K562 (cell line): ENCODE measurements around the gene RCOR3. TPM values are rescaled to one million over a fixed set of nuclear protein-coding genes. Genes with fewer than 3 reads are reported as not detected.

ENCODE experiments used
- ATAC-seq: fragments of 200-7000 bp; cut with Tn5 transposase; 3 replicates; pipeline ENCODE4 v1.9.1; 2020; ENCODE audit warnings: moderate library complexity
- BruUV-seq: library from RNA; stranded (reverse); fragments of 400-500 nt; replicated peaks from 2 replicates; lab custom pipeline; 2021; lab: Mats Ljungman, UMichigan
- CTCF ChIA-PET: fragments of 300-600 bp; formaldehyde crosslinking; extraction: SDS; loops from one replicate; lab custom pipeline; 2021; ENCODE audit warnings: low intra/inter-chr PET ratio; lab: Yijun Ruan, JAX
- POLR2A ChIA-PET: fragments of 300-600, 350-650 bp; sonication (Branson Sonifier 250); formaldehyde crosslinking; extraction: SDS; loops from one replicate; lab custom pipeline; 2021; ENCODE audit warnings: antibody characterized with exemption, inconsistent platforms; lab: Yijun Ruan, JAX
- DNase-seq, 4 experiments: peaks; one replicate each; pipeline versions ENCODE4 v3.0.0 to v3.0.0-alpha.2; 2011 to 2018; ENCODE audit warnings: low spot score in 3 of 4, mixed read lengths in 3 of 4; ENCODE audit errors: extremely low read depth in 1 of 4
- FAIRE-seq: peaks from 2 replicates; lab custom pipeline; 2011; peaks lifted over from hg19 to GRCh38; lab: Jason Lieb, UNC
- H2AFZ ChIP-seq: 2 replicates; pipeline ENCODE4 v1.6.0; 2011; ENCODE audit warnings: low read depth, low read length, control low read depth, inconsistent platforms
- H3K27ac ChIP-seq: fragments of 200-600 bp; 3 replicates; pipeline ENCODE4 v1.8.0; 2011; ENCODE audit warnings: low read depth, mild to moderate bottlenecking, control low read depth, inconsistent platforms, low read length, moderate library complexity, mixed read lengths; ENCODE audit errors: extremely low read depth
- H3K27me3 ChIP-seq, 2 experiments: fragments of 300-600 bp in 1 of 2; 2 replicates in 1 of 2; 3 replicates in 1 of 2; pipeline versions ENCODE4 v1.6.0 to v1.8.0; 2011; ENCODE audit warnings: inconsistent platforms in 2 of 2, low read length in 2 of 2, mild to moderate bottlenecking in 1 of 2, mixed read lengths in 1 of 2, moderate library complexity in 1 of 2; ENCODE audit not compliant: control insufficient read depth in 2 of 2, insufficient read depth in 2 of 2
- H3K36me3 ChIP-seq: fragments of 300-600 bp; 3 replicates; pipeline ENCODE4 v1.8.0; 2011; ENCODE audit warnings: mild to moderate bottlenecking, low read length, inconsistent platforms; ENCODE audit not compliant: control insufficient read depth, insufficient read depth
- H3K4me1 ChIP-seq, 2 experiments: fragments of 200-600 bp in 1 of 2; replicated peaks in 1 of 2; 2 replicates in 1 of 2; 3 replicates in 1 of 2; pipeline versions ENCODE4 v1.5.1 to v1.8.0; 2011; ENCODE audit warnings: inconsistent platforms in 2 of 2, low read length in 2 of 2, mild to moderate bottlenecking in 1 of 2, mixed read lengths in 1 of 2, moderate library complexity in 1 of 2; ENCODE audit not compliant: control insufficient read depth in 2 of 2, insufficient read depth in 2 of 2
- H3K4me2 ChIP-seq: 2 replicates; pipeline ENCODE4 v1.6.1; 2011; ENCODE audit warnings: low read length, control low read depth, inconsistent platforms, mixed read lengths; ENCODE audit not compliant: insufficient read depth
- H3K4me3 ChIP-seq: fragments of 200-600 bp; sonication (generic), shearing (Covaris generic); 2 replicates; pipeline ENCODE4 v1.5.1; 2016; ENCODE audit warnings: control low read depth, inconsistent platforms
- H3K79me2 ChIP-seq: fragments of 200-600 bp; 3 replicates; pipeline ENCODE4 v1.8.0; 2011; ENCODE audit warnings: low read length, inconsistent platforms; ENCODE audit not compliant: control insufficient read depth, insufficient read depth
- H3K9ac ChIP-seq, 2 experiments: 2 replicates each; pipeline versions ENCODE4 v1.6.0 to v1.6.1; 2011; ENCODE audit warnings: low read depth in 2 of 2, low read length in 2 of 2, control low read depth in 1 of 2, inconsistent platforms in 1 of 2, mild to moderate bottlenecking in 1 of 2, mixed read lengths in 1 of 2; ENCODE audit not compliant: insufficient read depth in 1 of 2
- H3K9me1 ChIP-seq: one replicate; pipeline ENCODE4 v1.6.0; 2011; ENCODE audit warnings: inconsistent platforms, mild to moderate bottlenecking, low read length, moderate library complexity; ENCODE audit not compliant: control insufficient read depth, insufficient read depth
- H3K9me3 ChIP-seq: replicated peaks from 2 replicates; pipeline ENCODE4 v1.5.1; 2011; ENCODE audit warnings: low read depth, low read length, inconsistent platforms; ENCODE audit not compliant: control insufficient read depth, insufficient read depth
- H4K20me1 ChIP-seq: replicated peaks from 2 replicates; pipeline ENCODE4 v1.6.1; 2011; ENCODE audit warnings: low read length, inconsistent platforms, mixed read lengths; ENCODE audit not compliant: control insufficient read depth, insufficient read depth
- ATF6 ChIP-seq: sonication (generic); formaldehyde crosslinking; IDR thresholded peaks from 2 replicates; pipeline ENCODE4 v1.4.0; 2020; ENCODE audit warnings: mild to moderate bottlenecking, missing genetic modification reagents
- CBFA2T3 ChIP-seq: fragments of 450-650 bp; IDR thresholded peaks from 2 replicates; pipeline ENCODE4 v1.6.1; 2017
- CREM ChIP-seq: IDR thresholded peaks from 2 replicates; pipeline ENCODE4 v1.6.1; 2014; ENCODE audit warnings: antibody characterized with exemption, low read depth
- EGR1 ChIP-seq: fragments of 450-650 bp; conservative IDR thresholded peaks from 2 replicates; pipeline ENCODE4 v1.6.1; 2017; ENCODE audit warnings: mild to moderate bottlenecking
- FIP1L1 ChIP-seq: fragments of 200-400 bp; formaldehyde crosslinking; IDR thresholded peaks from 2 replicates; pipeline ENCODE4 v1.6.1; 2018; ENCODE audit warnings: mild to moderate bottlenecking, low read depth, low read length; ENCODE audit not compliant: poor library complexity, severe bottlenecking
- HMBOX1 ChIP-seq: sonication (generic); IDR thresholded peaks from 2 replicates; pipeline ENCODE4 v1.6.1; 2016
- HMGN3 ChIP-seq: IDR thresholded peaks from 2 replicates; pipeline ENCODE4 v1.6.1; 2011; ENCODE audit warnings: borderline replicate concordance, low read depth, mild to moderate bottlenecking, mixed read lengths, low read length; ENCODE audit not compliant: insufficient read length; ENCODE audit errors: extremely low read depth
- MITF ChIP-seq: IDR thresholded peaks from 2 replicates; pipeline ENCODE4 v1.6.1; 2014; ENCODE audit warnings: antibody characterized with exemption
- PRMT5 ChIP-seq: sonication (generic); formaldehyde crosslinking; IDR thresholded peaks from 2 replicates; pipeline ENCODE4 v1.5.0; 2020; ENCODE audit warnings: missing genetic modification reagents
- PTTG1 ChIP-seq: fragments of 450-650 bp; IDR thresholded peaks from 2 replicates; pipeline ENCODE4 v1.6.1; 2016; ENCODE audit warnings: low read depth, mild to moderate bottlenecking, missing genetic modification characterization, missing compliant biosample characterization
- PYGO2 ChIP-seq: fragments of 450-650 bp; IDR thresholded peaks from 2 replicates; pipeline ENCODE4 v1.6.1; 2016; ENCODE audit warnings: mild to moderate bottlenecking, missing genetic modification characterization, moderate library complexity, missing compliant biosample characterization
- RBBP5 ChIP-seq: fragments of 200-600 bp; sonication (generic); IDR thresholded peaks from 2 replicates; pipeline ENCODE4 v1.6.1; 2012; ENCODE audit warnings: borderline replicate concordance, mild to moderate bottlenecking, low read length, control low read depth, inconsistent platforms; ENCODE audit not compliant: insufficient read depth, poor library complexity, severe bottlenecking
- TCF7L2 ChIP-seq: fragments of 150-350 bp; IDR thresholded peaks from 2 replicates; pipeline ENCODE4 v1.6.1; 2016; ENCODE audit warnings: low read depth, mild to moderate bottlenecking, low read length, moderate library complexity
- ZFP91 ChIP-seq: sonication (generic); formaldehyde crosslinking; IDR thresholded peaks from 2 replicates; pipeline ENCODE4 v1.8.0; 2022; ENCODE audit warnings: mild to moderate bottlenecking, missing genetic modification reagents
- ZNF174 ChIP-seq: fragments of 250-450 bp; sonication (Bioruptor Pico); IDR thresholded peaks from 2 replicates; pipeline ENCODE4 v1.4.0; 2020; ENCODE audit warnings: mild to moderate bottlenecking
- ZNF436 ChIP-seq: fragments of 250-450, 450-650 bp; sonication (Bioruptor Pico); formaldehyde crosslinking; IDR thresholded peaks from 2 replicates; pipeline ENCODE4 v1.7.0; 2020; ENCODE audit warnings: mild to moderate bottlenecking
- WGBS: fragments of 100-300 bp; shearing (Covaris generic); methylation state at CpG from one replicate; pipeline ENCODE4 v1.1.6; 2016; ENCODE audit warnings: low coverage, mixed read lengths; ENCODE audit not compliant: insufficient coverage; ENCODE audit errors: missing lambda C conversion rate; 5-methylcytosine and 5-hydroxymethylcytosine counted together
- in situ Hi-C: fragments of 300-500 bp; cut with MboI; formaldehyde crosslinking; loops from 4 replicates; pipeline ENCODE4 v1.15.0; 2018; ENCODE audit warnings: inconsistent platforms, mixed read lengths
- intact Hi-C: fragments of 100-400 bp; cut with micrococcal nuclease; formaldehyde crosslinking; loops from 2 replicates; pipeline ENCODE4 v1.14.2; 2022
- polyA plus RNA-seq, 8 experiments: library from polyadenylated mRNA; depleted of rRNA in 4 of 8; stranded (reverse) in 5 of 8; unstranded in 3 of 8; fragments of >200 nt; fragmentation: Nextera tagmentation in 2 of 8; fragmentation: Illumina TruSeq in 1 of 8; extraction: Ambion mirVana in 2 of 8; extraction: Trizol in 1 of 8; gene quantifications; 2 replicates each; pipeline versions ENCODE4 v1.2.1 to v1.2.3, GENCODE V29; 2011 to 2014; ENCODE audit warnings: inconsistent platforms in 1 of 8, missing spikeins in 1 of 8
- total RNA-seq, 7 experiments: library from RNA; depleted of rRNA in 6 of 7; stranded (reverse); fragments of >200 nt in 6 of 7; fragmentation: Illumina TruSeq in 2 of 7; extraction: Trizol in 2 of 7; gene quantifications; 2 replicates each; pipeline versions ENCODE4 v1.2.1 to v1.2.3, GENCODE V29; 2011 to 2021; ENCODE audit warnings: low replicate concordance in 1 of 7

Gene RCOR3
- total and polyA plus RNA-seq, 9 of the 15 experiments (the other 6 are each of a cell fraction or from before 2014, with no cell fraction given): 9.7 to 42.7 (median 29.5) TPM

GRCh38 chr1:211330282-211330936 lies 71.2 kb downstream of the RCOR3 start:
- Histone ChIP-seq H3K9ac (no peak overlapping the region), H2AFZ (no peak overlapping the region), H3K9me1 (no peaks in the 10 kb centered on the region), H3K27me3 (no peaks in the 10 kb centered on the region; a peak in 1 of 5 replicates)
- in situ Hi-C loops: no loop called here
- CTCF ChIA-PET: no interaction called here
- no peak for FAIRE-seq
- POLR2A ChIA-PET: interaction anchor here (0.7 to 1.3 kb wide), 5 partner anchors 9 to 641 kb away, joined by 3 to 6 read pairs (median 3); no protein-coding TSS in a partner anchor
- intact Hi-C loops: no loop called here
- WGBS: 40% methylated on average over 8 of the region's 8 CpGs
- peak; percentile 31 for TF ChIP-seq CBFA2T3
- no peak for TF ChIP-seq CREM
- TF ChIP-seq PYGO2: no peak
- no peak for TF ChIP-seq PRMT5 (CRISPR knock-in tag)
- 0 out of 2 replicates have a peak, but pooled peaks have one; percentile 11 for TF ChIP-seq HMBOX1
- no peak for TF ChIP-seq PTTG1 (tag)
- TF ChIP-seq ATF6: no peak
- no peak for TF ChIP-seq ZNF436 (CRISPR knock-in tag)
- no peak for TF ChIP-seq FIP1L1
- TF ChIP-seq RBBP5: peak; percentile 9
- TF ChIP-seq ZFP91 (CRISPR knock-in tag): no peak
- peak; percentile 25; the same call in 1 of the 2 replicates for TF ChIP-seq EGR1
- TF ChIP-seq MITF: no peak
- no peak for TF ChIP-seq HMGN3
- TF ChIP-seq TCF7L2: no peak
- TF ChIP-seq ZNF174 (CRISPR knock-in tag): no peak
- TF ChIP-seq, all 486 proteins: peak for 4
- BruUV-seq: no TSS peak
- Histone ChIP-seq H3K4me3 (no peak overlapping the region), H3K79me2 (no peaks in the 10 kb centered on the region), H3K9me3 (no peaks in the 10 kb centered on the region), H3K27ac (no peak overlapping the region), H3K4me1 (peaks cover 27 to 36% of the 10 kb centered on the region in 2 experiments), H3K4me2 (no peak overlapping the region), H3K36me3 (no peaks in the 10 kb centered on the region), H4K20me1 (0 out of 2 replicates have a peak, but pooled peaks cover 3% of the 10 kb centered on the region)
- DNase-seq: no peak
- 0 out of 3 replicates have a peak, but pooled peaks have one; percentile 6 for ATAC-seq
